Measurements from ENCODE around the gene APBA1. TPM values are rescaled to one million over a fixed set of nuclear protein-coding genes. Genes with fewer than 3 reads are reported as not detected.

Gene APBA1
- 10 to 100 TPM in 6 of 7 donors, 1 to 10 TPM in 1; 9.1 to 28.2 (median 17.7) TPM for total RNA-seq
- 1 to 10 TPM in 1 of 3 donors, under 1 TPM in 2; 0.41 to 2.1 (median 0.64) TPM for polyA plus RNA-seq
- long read RNA-seq, donor 1, full-length matches to known transcripts = 2 of 2 reads
- long read RNA-seq, donor 1, partial matches to known transcripts = 0 of 2 reads
- long read RNA-seq, donor 1, other reads (novel, unspliced or antisense) = 0 of 2 reads
- long read RNA-seq, donor 2, full-length matches to known transcripts = 1 of 11 reads
- long read RNA-seq, donor 2, partial matches to known transcripts = 10 of 11 reads
- long read RNA-seq, donor 2, other reads (novel, unspliced or antisense) = 0 of 11 reads

DNA sequence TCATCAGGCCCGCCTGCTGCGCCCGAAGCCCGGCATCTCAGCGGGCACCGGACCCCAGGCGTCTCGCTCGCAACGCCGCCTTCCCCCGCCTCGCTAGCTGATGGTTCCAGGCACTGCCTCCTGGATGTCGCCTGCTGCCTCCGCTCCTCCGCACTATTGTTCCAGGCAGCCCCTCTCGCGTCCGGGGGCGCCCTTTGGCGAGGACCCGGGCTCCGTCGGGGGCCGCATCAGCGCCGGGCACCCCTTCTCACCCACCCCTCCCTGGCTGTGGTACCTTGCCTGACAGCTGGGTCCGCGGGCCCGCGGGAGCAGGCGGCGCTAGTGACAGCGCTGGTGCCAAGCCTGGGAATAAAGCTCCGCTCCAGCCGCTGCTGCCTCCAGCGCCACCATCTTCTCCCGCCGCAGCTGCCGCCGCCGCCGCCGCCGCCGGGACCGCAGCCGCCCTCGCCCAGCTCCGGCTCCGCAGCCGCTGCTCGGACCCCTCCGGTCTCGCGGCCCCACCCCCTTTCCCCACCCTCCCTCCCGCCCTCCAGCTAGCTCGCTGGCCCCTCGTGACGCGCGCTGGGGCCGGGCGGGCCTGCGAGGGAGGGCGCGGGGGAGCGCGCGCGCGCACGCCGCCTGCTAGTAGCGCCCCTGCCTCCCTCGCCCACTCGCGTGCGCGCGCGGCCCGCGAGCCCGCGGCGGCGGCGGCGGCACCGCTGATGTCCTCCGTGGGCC lies at the start of gene APBA1:
Gene APBA1 (minus strand): TSS at position 493 of the 717 bp plus-strand sequence.
- intact Hi-C loops (cut with DNase I; ENCODE audit: low total_unique reads) = no loop called here
- peak within 1 kb of the TSS; percentile 63 to 86 (median 82) for H3K27ac ChIP-seq
- DNase-seq = peak; percentile 86
- TF ChIP-seq POLR2AphosphoS5 (IDR thresholded peaks at IDR 0.05) = peak in 2 of 3 donors; percentile 35 to 45
- TF ChIP-seq POLR2A (IDR thresholded peaks at IDR 0.05) = no peak
- peaks cover 0 to 37% (median 22%) of the 10 kb centered on the region in 6 donors for H3K4me1 ChIP-seq
- H3K27me3 ChIP-seq (replicated peaks in 1 of 7) = peaks cover 0 to 45% (median 5%) of the 10 kb centered on the region in 7 donors
- H3K36me3 ChIP-seq = no peaks in the 10 kb centered on the region
- no peaks in the 10 kb centered on the region for H3K9me3 ChIP-seq
- peak within 1 kb of the TSS; percentile 55 to 91 (median 70) for H3K4me3 ChIP-seq
- WGBS, 5 donors = 0 to 2% (median 1%) methylated on average over 31 to 92 of the region's 92 CpGs

DNA sequence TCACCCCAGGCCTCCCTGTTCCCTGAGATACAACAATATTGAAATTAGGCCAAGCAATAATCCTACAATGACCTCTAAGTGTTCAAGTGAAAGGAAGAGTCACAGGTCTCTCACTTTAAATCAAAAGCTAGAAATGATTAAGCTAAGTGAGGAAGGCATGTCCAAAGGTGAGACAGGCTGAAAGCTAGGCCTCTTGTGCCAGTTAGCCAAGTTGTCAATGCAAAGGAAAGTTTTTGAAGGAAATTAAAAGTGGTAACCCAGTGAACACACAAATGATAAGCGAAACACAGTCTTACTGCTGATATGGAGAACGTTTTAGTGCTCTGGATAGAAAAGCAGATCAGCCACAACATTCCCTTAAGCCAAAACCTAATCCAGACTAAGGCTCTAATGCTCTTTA lies 47.8 kb upstream of the APBA1 start:
- Histone ChIP-seq H3K9me3 (no peaks in the 10 kb centered on the region), H3K27ac (no peak overlapping the region), H3K27me3 (replicated peaks in 1 of 7) (no peaks in the 10 kb centered on the region), H3K4me1 (no peaks in the 10 kb centered on the region), H3K4me3 (no peak overlapping the region), H3K36me3 (peaks cover 3 to 96% (median 37%) of the 10 kb centered on the region in 6 donors)
- intact Hi-C loops (cut with DNase I; ENCODE audit: low total_unique reads) = no loop called here
- DNase-seq = no peak
- TF ChIP-seq POLR2A (IDR thresholded peaks at IDR 0.05) = no peak
- TF ChIP-seq, protein P1, sequence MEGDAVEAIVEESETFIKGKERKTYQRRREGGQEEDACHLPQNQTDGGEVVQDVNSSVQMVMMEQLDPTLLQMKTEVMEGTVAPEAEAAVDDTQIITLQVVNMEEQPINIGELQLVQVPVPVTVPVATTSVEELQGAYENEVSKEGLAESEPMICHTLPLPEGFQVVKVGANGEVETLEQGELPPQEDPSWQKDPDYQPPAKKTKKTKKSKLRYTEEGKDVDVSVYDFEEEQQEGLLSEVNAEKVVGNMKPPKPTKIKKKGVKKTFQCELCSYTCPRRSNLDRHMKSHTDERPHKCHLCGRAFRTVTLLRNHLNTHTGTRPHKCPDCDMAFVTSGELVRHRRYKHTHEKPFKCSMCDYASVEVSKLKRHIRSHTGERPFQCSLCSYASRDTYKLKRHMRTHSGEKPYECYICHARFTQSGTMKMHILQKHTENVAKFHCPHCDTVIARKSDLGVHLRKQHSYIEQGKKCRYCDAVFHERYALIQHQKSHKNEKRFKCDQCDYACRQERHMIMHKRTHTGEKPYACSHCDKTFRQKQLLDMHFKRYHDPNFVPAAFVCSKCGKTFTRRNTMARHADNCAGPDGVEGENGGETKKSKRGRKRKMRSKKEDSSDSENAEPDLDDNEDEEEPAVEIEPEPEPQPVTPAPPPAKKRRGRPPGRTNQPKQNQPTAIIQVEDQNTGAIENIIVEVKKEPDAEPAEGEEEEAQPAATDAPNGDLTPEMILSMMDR (IDR thresholded peaks at IDR 0.05 in 8 of 11, conservative IDR thresholded peaks at IDR 0.05 in 3 of 11) = no peak
- 94 to 97% (median 95%) methylated on average over 2 of the region's 2 CpGs for WGBS, 5 donors

DNA sequence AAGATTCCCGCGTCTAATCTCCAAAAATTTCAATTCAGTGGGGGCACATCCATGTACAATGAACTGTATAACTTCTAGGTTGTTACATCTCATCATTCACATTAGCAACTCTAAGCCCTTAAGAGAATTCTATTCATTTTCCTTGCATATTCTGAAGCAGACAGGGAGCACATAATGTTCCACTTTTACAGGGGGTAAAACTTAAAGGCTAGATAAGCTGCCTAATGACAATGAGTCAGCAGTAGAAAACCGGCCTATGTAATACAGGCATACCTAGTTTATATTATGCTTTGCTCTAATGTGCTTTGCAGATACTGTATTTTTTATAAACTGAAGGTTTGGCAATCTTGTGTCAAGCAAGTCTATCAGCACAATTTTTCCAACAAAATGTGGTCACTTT lies 47.2 kb upstream of the APBA1 start:
- Histone ChIP-seq H3K4me1 (no peaks in the 10 kb centered on the region), H3K9me3 (no peaks in the 10 kb centered on the region), H3K27me3 (replicated peaks in 1 of 7) (no peaks in the 10 kb centered on the region), H3K4me3 (no peak overlapping the region), H3K27ac (no peak overlapping the region), H3K36me3 (peaks cover 3 to 95% (median 37%) of the 10 kb centered on the region in 6 donors)
- WGBS, 5 donors = 93 to 96% (median 96%) methylated on average over 3 of the region's 3 CpGs
- intact Hi-C loops (cut with DNase I; ENCODE audit: low total_unique reads) = no loop called here
- TF ChIP-seq, protein P1 (IDR thresholded peaks at IDR 0.05 in 8 of 11, conservative IDR thresholded peaks at IDR 0.05 in 3 of 11) = no peak
- TF ChIP-seq POLR2AphosphoS5 (IDR thresholded peaks at IDR 0.05) (no peak), POLR2A (IDR thresholded peaks at IDR 0.05) (no peak)
- DNase-seq = no peak

DNA sequence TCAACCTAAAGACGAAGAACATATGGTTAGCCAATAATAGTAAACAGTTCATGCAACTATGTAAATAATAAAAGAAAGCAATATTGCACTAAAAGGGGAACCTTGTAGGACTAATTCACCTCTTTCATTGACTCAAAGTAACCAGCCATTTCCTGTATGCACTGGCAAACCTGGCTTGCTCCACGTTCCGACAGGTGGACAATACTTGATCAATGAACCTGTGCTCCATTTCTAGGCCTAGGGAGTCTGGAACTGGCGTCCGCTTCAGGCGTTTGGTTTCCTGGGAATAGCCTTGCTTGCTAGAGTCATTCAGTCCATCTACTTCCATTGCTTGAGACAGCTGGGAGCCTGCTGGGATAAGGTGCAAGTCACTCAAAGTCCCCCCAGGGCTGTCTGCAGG lies 46.0 kb upstream of the APBA1 start:
- Histone ChIP-seq H3K9me3 (no peaks in the 10 kb centered on the region), H3K36me3 (peaks cover 0 to 94% (median 31%) of the 10 kb centered on the region in 6 donors), H3K27me3 (replicated peaks in 1 of 7) (no peaks in the 10 kb centered on the region), H3K4me1 (no peaks in the 10 kb centered on the region), H3K4me3 (no peak overlapping the region), H3K27ac (no peak overlapping the region)
- DNase-seq = no peak
- TF ChIP-seq, protein P1 (IDR thresholded peaks at IDR 0.05 in 8 of 11, conservative IDR thresholded peaks at IDR 0.05 in 3 of 11) = no peak
- no peak for TF ChIP-seq POLR2AphosphoS5 (IDR thresholded peaks at IDR 0.05)
- no peak for TF ChIP-seq POLR2A (IDR thresholded peaks at IDR 0.05)
- 96 to 100% (median 96%) methylated on average over 6 of the region's 6 CpGs for WGBS, 5 donors
- intact Hi-C loops (cut with DNase I; ENCODE audit: low total_unique reads) = no loop called here

All from spleen (tissue), 13 donors.